OCI-LY1 (cell line): Measurements from ENCODE around the gene INHBC.

Experiments used
- EZH2 ChIP-seq: fragments of 200-600 bp; sonication (generic), shearing (Covaris generic); IDR thresholded peaks from 2 replicates; pipeline ENCODE4 v1.8.0; 2017; ENCODE audit warnings: borderline replicate concordance, mixed run types, mild to moderate bottlenecking, antibody characterized with exemption, low read length, moderate library complexity, mixed read lengths
- TF ChIP-seq, protein P1 (sequence below): fragments of 200-600 bp; sonication (generic), shearing (Covaris generic); IDR thresholded peaks from 2 replicates; pipeline ENCODE4 v1.5.1; 2017; ENCODE audit warnings: mild to moderate bottlenecking, antibody characterized with exemption, low read length, moderate library complexity, mixed read lengths

DNA sequence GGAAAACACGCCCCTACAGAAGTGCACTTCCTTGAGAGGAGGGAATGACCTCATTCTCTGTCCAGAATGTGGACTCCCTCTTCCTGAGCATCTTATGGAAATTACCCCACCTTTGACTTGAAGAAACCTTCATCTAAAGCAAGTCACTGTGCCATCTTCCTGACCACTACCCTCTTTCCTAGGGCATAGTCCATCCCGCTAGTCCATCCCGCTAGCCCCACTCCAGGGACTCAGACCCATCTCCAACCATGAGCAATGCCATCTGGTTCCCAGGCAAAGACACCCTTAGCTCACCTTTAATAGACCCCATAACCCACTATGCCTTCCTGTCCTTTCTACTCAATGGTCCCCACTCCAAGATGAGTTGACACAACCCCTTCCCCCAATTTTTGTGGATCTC lies 15.5 kb downstream of the INHBC start:
- TF ChIP-seq EZH2, result no peak
- TF ChIP-seq, protein P1, sequence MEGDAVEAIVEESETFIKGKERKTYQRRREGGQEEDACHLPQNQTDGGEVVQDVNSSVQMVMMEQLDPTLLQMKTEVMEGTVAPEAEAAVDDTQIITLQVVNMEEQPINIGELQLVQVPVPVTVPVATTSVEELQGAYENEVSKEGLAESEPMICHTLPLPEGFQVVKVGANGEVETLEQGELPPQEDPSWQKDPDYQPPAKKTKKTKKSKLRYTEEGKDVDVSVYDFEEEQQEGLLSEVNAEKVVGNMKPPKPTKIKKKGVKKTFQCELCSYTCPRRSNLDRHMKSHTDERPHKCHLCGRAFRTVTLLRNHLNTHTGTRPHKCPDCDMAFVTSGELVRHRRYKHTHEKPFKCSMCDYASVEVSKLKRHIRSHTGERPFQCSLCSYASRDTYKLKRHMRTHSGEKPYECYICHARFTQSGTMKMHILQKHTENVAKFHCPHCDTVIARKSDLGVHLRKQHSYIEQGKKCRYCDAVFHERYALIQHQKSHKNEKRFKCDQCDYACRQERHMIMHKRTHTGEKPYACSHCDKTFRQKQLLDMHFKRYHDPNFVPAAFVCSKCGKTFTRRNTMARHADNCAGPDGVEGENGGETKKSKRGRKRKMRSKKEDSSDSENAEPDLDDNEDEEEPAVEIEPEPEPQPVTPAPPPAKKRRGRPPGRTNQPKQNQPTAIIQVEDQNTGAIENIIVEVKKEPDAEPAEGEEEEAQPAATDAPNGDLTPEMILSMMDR, result no peak
